ENCODE results near the gene DDX3X. TPM values are rescaled to one million over a fixed set of nuclear protein-coding genes. Genes with fewer than 3 reads are reported as not detected.
"Not testable (repeated sequence)": the region's sequence is repeated elsewhere in the genome, so short reads cannot be mapped to it uniquely, and the experiment has no call there.

The DDX3X gene
- total RNA-seq, 2 experiments from 2014 or later: 213 to 225 TPM

DNA sequence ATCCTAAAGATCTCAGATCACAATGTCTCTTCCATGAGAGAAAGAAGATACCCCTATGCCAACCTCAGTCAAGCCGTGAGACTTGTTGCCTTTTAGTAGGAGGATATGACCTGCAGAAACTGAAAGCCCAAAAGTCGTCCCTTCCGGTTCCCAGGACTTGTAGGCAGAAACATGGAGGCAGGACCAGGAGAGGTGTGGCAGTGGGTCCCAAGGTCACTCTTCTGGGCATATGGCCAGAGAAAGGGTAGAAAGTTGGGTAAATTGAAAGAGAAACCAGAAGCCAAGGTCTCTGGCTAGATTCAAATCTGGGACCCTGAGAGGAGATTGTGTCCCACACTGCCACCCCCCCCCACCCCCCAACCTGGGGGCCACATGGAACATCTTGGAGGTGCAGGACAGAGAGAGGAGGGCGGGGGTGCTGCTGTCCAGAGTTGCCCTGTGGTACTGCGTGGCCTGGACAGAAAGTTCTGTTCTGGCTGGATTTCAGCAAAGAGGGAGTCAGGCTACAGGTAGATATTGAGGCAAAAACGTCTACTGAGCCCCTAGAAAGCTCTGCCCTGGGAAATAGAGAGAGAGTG, 55.4 kb downstream of the DDX3X start:
- Mint-ChIP-seq H3K4me1 (peaks cover 1% of the 10 kb centered on the region), H3K36me3 (no peaks in the 10 kb centered on the region), H3K4me3 (no peak overlapping the region), H3K27me3 (no peaks in the 10 kb centered on the region), H3K9me3 (no peaks in the 10 kb centered on the region), H3K27ac (no peak overlapping the region)
- no peak for ATAC-seq (ENCODE audit: low read depth)
- no peak for DNase-seq
- POLR2A ChIA-PET: no interaction called here

- ATAC-seq (ENCODE audit: low read depth); POLR2A ChIA-PET; DNase-seq; H3K9me3 Mint-ChIP-seq; H3K4me1 Mint-ChIP-seq; H3K4me3 Mint-ChIP-seq; H3K27me3 Mint-ChIP-seq; H3K27ac Mint-ChIP-seq; H3K36me3 Mint-ChIP-seq: not testable (repeated sequence)
These were observed 56.6 kb downstream of the DDX3X start for GRCh38 chrX:41390576-41390975.

DNA sequence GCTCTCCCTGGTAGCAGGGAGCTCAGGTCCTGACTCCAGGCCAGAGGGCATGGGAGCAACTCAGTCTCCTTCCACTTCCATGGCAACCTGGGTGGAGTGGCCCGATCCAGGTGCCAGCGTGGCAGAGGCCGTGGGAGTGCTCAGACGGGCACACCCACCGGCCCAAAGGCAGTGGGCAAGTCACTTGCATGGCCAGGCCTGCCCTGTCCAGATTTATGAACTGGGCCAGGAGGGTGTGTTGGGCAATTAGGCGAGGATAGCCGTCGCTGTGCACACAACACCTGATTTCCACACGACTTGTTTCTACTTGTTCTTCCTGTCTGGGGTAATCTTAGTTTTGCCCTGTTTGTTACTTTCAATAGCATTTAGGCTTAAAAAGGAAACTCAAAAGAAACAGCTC, 57.6 kb downstream of the DDX3X start:
- H3K27ac Mint-ChIP-seq: no peak overlapping the region
- H3K27me3 Mint-ChIP-seq: no peaks in the 10 kb centered on the region
- H3K36me3 Mint-ChIP-seq: no peaks in the 10 kb centered on the region
- no peak overlapping the region for H3K4me3 Mint-ChIP-seq
- POLR2A ChIA-PET: no interaction called here
- ATAC-seq (ENCODE audit: low read depth): no peak
- DNase-seq: no peak
- H3K4me1 Mint-ChIP-seq: peaks cover 1% of the 10 kb centered on the region
- H3K9me3 Mint-ChIP-seq: no peaks in the 10 kb centered on the region

DNA sequence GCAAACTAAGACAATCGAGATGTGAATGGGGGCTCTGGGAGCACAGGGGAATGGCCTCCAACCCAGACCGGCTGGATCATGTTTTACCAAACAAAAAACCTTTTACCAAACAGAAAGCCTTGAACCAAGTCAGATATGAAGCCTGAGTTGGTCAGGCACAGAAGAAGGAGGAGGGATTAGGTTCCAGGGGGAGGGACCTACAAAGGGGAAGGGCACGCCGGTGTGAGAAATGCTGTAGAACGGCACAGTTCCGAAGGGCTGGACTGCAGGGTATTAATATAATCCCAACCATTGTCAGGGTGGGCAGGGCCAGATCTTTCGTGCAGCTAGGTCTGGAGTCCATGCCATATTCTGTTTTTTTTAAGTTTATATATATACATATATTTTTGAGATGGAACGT, 60.3 kb downstream of the DDX3X start:
- H3K36me3 Mint-ChIP-seq: no peaks in the 10 kb centered on the region
- no peaks in the 10 kb centered on the region for H3K27me3 Mint-ChIP-seq
- DNase-seq: no peak
- H3K4me3 Mint-ChIP-seq: no peak overlapping the region
- no peak for ATAC-seq (ENCODE audit: low read depth)
- POLR2A ChIA-PET: no interaction called here
- H3K9me3 Mint-ChIP-seq: no peaks in the 10 kb centered on the region
- H3K27ac Mint-ChIP-seq: no peak overlapping the region
- H3K4me1 Mint-ChIP-seq: no peaks in the 10 kb centered on the region

GRCh38 chrX:41397219-41397618, 63.3 kb downstream of the DDX3X start:
- H3K4me1 Mint-ChIP-seq: no peaks in the 10 kb centered on the region
- no peaks in the 10 kb centered on the region for H3K9me3 Mint-ChIP-seq
- H3K27ac Mint-ChIP-seq: no peak overlapping the region
- no peak for ATAC-seq (ENCODE audit: low read depth)
- H3K27me3 Mint-ChIP-seq: no peaks in the 10 kb centered on the region
- H3K36me3 Mint-ChIP-seq: no peaks in the 10 kb centered on the region
- no peak overlapping the region for H3K4me3 Mint-ChIP-seq
- POLR2A ChIA-PET: no interaction called here
- DNase-seq: no peak

GRCh38 chrX:41397768-41398167, 63.8 kb downstream of the DDX3X start:
- POLR2A ChIA-PET: no interaction called here
- Mint-ChIP-seq H3K27ac (no peak overlapping the region), H3K4me1 (no peaks in the 10 kb centered on the region), H3K4me3 (no peak overlapping the region), H3K9me3 (no peaks in the 10 kb centered on the region), H3K36me3 (no peaks in the 10 kb centered on the region), H3K27me3 (no peaks in the 10 kb centered on the region)
- ATAC-seq (ENCODE audit: low read depth) (no peak), DNase-seq (no peak)

DNA sequence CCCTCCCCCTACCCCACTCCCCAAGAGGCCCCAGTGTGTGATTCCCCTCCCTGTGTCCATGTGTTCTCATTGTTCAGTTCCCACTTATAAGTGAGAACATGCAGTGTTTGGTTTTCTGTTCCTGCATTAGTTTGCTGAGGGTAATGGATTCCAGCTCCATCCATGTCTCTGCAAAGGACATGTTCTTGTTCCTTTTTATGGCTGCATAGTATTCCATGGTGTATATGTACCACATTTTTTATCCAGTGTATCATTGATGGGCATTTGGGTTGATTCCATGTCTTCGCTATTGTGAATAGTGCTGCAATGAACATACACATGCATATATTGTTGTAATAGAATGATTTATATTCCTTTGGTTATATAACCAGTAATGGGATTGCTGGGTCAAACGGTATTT, 68.6 kb downstream of the DDX3X start:
- H3K27me3 Mint-ChIP-seq; H3K9me3 Mint-ChIP-seq; H3K27ac Mint-ChIP-seq; H3K36me3 Mint-ChIP-seq; POLR2A ChIA-PET; H3K4me3 Mint-ChIP-seq; DNase-seq; ATAC-seq (ENCODE audit: low read depth); H3K4me1 Mint-ChIP-seq: not testable (repeated sequence)

GRCh38 chrX:41405551-41405950, 71.6 kb downstream of the DDX3X start:
- ATAC-seq (ENCODE audit: low read depth) (no peak), DNase-seq (no peak)
- POLR2A ChIA-PET: no interaction called here
- Mint-ChIP-seq H3K4me3 (no peak overlapping the region), H3K36me3 (no peaks in the 10 kb centered on the region), H3K27me3 (no peaks in the 10 kb centered on the region), H3K27ac (no peak overlapping the region), H3K9me3 (no peaks in the 10 kb centered on the region), H3K4me1 (no peaks in the 10 kb centered on the region)

DNA sequence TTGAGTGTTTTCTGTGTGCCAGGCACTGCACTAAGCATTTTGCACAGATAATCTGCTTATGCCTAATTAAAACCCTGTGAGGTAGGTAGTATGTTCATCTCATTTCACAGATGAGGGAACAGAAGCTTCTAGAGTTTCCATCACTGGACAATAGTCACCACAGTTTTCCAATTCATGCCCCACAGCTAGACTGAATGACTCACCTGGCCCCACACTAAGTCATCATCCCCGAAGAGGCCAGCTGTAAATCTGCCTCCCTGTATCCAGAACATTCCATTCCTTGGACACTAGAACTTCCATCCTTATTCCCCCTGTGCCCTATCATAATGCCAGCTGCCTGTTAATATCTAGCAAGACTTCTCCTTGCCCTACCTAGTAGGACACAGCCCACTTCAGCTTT, 72.2 kb downstream of the DDX3X start:
- H3K9me3 Mint-ChIP-seq: no peaks in the 10 kb centered on the region
- DNase-seq (no peak), ATAC-seq (ENCODE audit: low read depth) (no peak)
- H3K36me3 Mint-ChIP-seq: no peaks in the 10 kb centered on the region
- no peak overlapping the region for H3K27ac Mint-ChIP-seq
- H3K4me1 Mint-ChIP-seq: no peaks in the 10 kb centered on the region
- POLR2A ChIA-PET: no interaction called here
- H3K27me3 Mint-ChIP-seq: no peaks in the 10 kb centered on the region
- H3K4me3 Mint-ChIP-seq: no peak overlapping the region

DNA sequence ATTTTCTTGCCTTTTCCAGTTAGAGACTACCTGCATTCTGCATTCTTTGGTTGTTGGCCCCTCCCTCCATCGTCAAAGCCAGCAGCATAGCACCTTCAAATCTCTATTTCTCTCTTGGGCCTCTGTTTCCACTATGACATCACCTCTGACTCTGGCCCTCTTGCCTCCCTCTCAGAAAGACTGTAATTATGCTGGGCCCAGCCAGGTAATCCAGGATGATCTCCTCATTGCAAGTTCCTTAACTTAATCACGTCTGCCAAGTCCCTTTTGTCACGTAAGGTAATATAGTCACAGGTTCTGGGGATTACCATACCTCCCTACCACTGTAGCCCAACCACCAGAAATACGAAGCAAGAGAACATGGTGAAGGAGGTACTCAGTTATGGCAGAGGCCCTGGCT, 73.9 kb downstream of the DDX3X start:
- no peaks in the 10 kb centered on the region for H3K36me3 Mint-ChIP-seq
- no peaks in the 10 kb centered on the region for H3K9me3 Mint-ChIP-seq
- no peak for DNase-seq
- no peak for ATAC-seq (ENCODE audit: low read depth)
- no peak overlapping the region for H3K4me3 Mint-ChIP-seq
- no peaks in the 10 kb centered on the region for H3K27me3 Mint-ChIP-seq
- POLR2A ChIA-PET: no interaction called here
- no peaks in the 10 kb centered on the region for H3K4me1 Mint-ChIP-seq
- H3K27ac Mint-ChIP-seq: no peak overlapping the region

DNA sequence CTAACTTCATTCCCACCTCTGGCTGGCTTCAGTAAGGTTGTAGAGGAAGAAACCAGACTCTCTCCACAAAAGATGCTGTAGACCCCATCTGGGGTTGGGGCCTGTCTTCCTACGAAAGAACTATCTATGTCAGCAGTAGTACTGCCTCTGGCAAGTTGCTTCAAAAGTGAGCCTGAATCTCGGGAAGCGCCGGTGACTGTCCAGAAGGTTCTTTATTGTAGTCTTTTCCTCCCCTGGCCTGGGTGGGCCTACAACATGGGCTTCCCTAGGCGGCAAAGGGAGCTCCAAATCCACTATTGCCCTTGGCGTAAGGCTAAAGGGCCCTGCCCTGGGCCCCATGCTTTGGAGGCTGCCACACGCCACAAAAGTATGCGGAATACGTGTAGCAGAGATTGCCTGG, 74.6 kb downstream of the DDX3X start:
- Mint-ChIP-seq H3K4me3 (no peak overlapping the region), H3K9me3 (no peaks in the 10 kb centered on the region), H3K27me3 (no peaks in the 10 kb centered on the region), H3K36me3 (no peaks in the 10 kb centered on the region), H3K4me1 (no peaks in the 10 kb centered on the region), H3K27ac (no peak overlapping the region)
- POLR2A ChIA-PET: no interaction called here
- ATAC-seq (ENCODE audit: low read depth) (no peak), DNase-seq (no peak)

- POLR2A ChIA-PET: no interaction called here
- Mint-ChIP-seq H3K4me1 (no peaks in the 10 kb centered on the region), H3K4me3 (no peak overlapping the region), H3K9me3 (no peaks in the 10 kb centered on the region), H3K27me3 (no peaks in the 10 kb centered on the region), H3K36me3 (no peaks in the 10 kb centered on the region), H3K27ac (no peak overlapping the region)
- no peak for ATAC-seq (ENCODE audit: low read depth)
- DNase-seq: no peak
These were observed 75.0 kb downstream of the DDX3X start for GRCh38 chrX:41409006-41409405.

DNA sequence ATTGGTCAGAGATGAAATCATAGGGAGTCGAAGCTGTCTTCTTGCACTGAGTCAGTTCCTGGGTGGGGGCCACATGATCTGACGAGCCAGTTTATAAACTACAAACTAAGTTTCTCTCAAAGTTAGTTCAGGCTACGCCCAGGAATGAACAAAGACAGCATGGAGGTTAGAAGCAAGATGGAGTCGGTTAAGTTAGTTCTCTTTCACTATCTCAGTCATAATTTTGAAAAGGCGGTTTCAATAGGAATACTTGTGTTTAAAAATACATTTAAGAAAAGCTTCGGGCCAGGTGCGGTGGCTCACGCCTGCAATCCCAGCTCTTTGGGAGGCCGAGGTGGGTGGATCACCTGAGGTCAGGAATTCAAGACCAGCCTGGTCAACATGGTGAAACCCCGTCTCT, 77.3 kb downstream of the DDX3X start:
- H3K27me3 Mint-ChIP-seq; DNase-seq; ATAC-seq (ENCODE audit: low read depth); H3K4me1 Mint-ChIP-seq; H3K36me3 Mint-ChIP-seq; H3K4me3 Mint-ChIP-seq; H3K9me3 Mint-ChIP-seq; POLR2A ChIA-PET; H3K27ac Mint-ChIP-seq: not testable (repeated sequence)

- ATAC-seq (ENCODE audit: low read depth): no peak
- DNase-seq: no peak
- POLR2A ChIA-PET: interaction anchor here (0.5 to 0.6 kb wide), 2 partner anchors 7 to 30 kb away, joined by 3 read pairs; no protein-coding TSS in a partner anchor
- H3K27me3 Mint-ChIP-seq: no peaks in the 10 kb centered on the region
- no peaks in the 10 kb centered on the region for H3K36me3 Mint-ChIP-seq
- H3K27ac Mint-ChIP-seq: no peak overlapping the region
- H3K4me3 Mint-ChIP-seq: no peak overlapping the region
- H3K9me3 Mint-ChIP-seq: no peaks in the 10 kb centered on the region
- H3K4me1 Mint-ChIP-seq: no peaks in the 10 kb centered on the region
These were observed 78.5 kb downstream of the DDX3X start for GRCh38 chrX:41412261-41413081.

All from activated naive CD8-positive, alpha-beta T cell treated with anti-CD3 and anti-CD28 coated beads, Interleukin-2, amount 10 ng/mL, durations not matched to agents 7 days and 5 days (primary cell).